ENCODE measurements around the gene CD109.

DNA sequence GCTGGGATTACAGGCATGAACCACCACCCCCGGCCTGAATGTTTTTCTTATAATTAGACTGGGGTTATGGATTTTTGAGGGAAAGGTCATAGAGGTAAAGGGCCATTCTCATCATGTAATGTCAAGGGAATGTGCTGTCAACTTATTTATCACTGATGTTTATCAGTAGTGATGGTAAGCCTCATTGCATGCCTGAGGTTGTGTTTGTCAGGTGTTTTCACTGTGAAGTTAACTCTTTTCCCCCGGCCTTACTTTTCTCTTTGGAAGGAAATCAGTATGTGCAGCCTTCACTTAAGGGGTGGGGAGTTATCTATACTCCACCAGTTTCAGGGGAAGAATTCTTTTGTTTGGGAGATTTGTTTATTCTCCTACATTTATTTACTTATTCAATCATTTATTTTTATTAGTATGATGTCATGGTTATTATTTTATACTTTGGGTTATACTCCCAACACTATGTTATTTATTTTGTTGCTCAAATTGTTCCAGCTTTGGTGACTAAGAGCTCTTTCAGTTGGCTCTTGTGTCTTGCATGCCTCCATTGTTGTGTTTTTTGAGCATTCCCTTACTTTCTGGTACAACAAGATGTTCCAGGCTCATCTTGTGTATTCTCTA is 39.4 kb upstream of the CD109 start:
- TF ChIP-seq POLR2A (IDR thresholded peaks at IDR 0.05; ENCODE audit: low read length) (no peak), GATA1 (IDR thresholded peaks at IDR 0.05; ENCODE audit: low read depth, low read length) (no peak)

Measured in erythroblast (primary cell).